ENCODE results near the gene DENND6B.

DENND6B gene

GRCh38 chr22:50305393-50305922, 21.4 kb downstream of the DENND6B start:
- DNase-seq (ENCODE audit: extremely low spot score), result no peak
- ChIA-PET POLR2A (no interaction called here), CTCF (interaction anchor here (1.1 to 6.4 kb wide), 7 partner anchors 9 to 55 kb away, joined by 3 to 66 read pairs (median 5); partner anchors contain the start of gene HDAC10)
- TF ChIP-seq, protein P1, sequence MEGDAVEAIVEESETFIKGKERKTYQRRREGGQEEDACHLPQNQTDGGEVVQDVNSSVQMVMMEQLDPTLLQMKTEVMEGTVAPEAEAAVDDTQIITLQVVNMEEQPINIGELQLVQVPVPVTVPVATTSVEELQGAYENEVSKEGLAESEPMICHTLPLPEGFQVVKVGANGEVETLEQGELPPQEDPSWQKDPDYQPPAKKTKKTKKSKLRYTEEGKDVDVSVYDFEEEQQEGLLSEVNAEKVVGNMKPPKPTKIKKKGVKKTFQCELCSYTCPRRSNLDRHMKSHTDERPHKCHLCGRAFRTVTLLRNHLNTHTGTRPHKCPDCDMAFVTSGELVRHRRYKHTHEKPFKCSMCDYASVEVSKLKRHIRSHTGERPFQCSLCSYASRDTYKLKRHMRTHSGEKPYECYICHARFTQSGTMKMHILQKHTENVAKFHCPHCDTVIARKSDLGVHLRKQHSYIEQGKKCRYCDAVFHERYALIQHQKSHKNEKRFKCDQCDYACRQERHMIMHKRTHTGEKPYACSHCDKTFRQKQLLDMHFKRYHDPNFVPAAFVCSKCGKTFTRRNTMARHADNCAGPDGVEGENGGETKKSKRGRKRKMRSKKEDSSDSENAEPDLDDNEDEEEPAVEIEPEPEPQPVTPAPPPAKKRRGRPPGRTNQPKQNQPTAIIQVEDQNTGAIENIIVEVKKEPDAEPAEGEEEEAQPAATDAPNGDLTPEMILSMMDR (IDR thresholded peaks at IDR 0.05; ENCODE audit: control extremely low read depth, extremely low read depth, low read depth, missing control alignments), result no peak

- CTCF ChIA-PET, result interaction anchor here (0.7 to 6.4 kb wide), 9 partner anchors 9 to 54 kb away, joined by 3 to 66 read pairs (median 3); partner anchors contain the start of gene HDAC10
- no peak for DNase-seq (ENCODE audit: extremely low spot score)
These were observed 22.1 kb downstream of the DENND6B start for GRCh38 chr22:50304528-50305392.

DNA sequence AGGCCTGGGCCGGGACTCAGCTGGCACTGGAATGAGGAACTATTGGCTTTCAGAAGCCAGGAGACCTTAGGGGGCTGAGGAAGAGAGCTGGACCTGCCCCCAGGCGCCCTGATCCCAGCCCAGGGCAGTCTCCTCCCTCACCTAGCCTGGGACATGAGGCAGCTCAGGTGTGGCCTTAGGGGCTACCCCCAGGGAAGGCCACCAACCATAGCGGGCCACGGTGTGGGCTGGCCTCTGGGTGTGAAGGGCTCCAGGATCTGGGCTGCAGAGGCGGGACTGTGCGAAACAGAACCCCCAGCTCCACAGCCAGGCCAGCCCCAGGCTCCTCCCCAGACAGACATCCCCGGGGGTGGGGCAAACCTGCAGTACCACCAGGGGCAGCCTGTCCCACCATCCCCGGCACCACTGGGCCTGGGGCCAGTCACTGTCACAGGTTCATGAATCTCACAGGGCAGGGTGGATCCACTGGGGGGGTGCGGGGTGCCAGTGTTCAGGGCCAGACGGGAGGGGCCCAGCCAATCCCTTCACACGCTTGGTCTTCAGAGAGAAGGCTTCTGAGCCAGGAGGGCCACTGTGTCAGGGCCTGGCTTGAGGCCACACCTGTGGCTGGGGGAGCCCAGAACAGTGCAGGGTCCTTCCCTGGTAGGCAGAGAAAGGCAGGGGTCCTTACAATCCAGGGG, 22.8 kb downstream of the DENND6B start:
- peak; percentile 60 for DNase-seq (ENCODE audit: extremely low spot score)
- POLR2A ChIA-PET, result interaction anchor here (0.6 kb wide), 2 partner anchors 161 to 223 kb away, joined by 3 to 4 read pairs; no protein-coding TSS in a partner anchor
- CTCF ChIA-PET, result interaction anchor here (0.7 to 6.4 kb wide), 8 partner anchors 10 to 38 kb away, joined by 3 to 66 read pairs (median 3); no protein-coding TSS in a partner anchor
- TF ChIP-seq, protein P1 (IDR thresholded peaks at IDR 0.05; ENCODE audit: control extremely low read depth, extremely low read depth, low read depth, missing control alignments), result no peak

More at GRCh38 chr22:50304528-50305392, 22.1 kb downstream of the DENND6B start:
- TF ChIP-seq, protein P1 (IDR thresholded peaks at IDR 0.05; ENCODE audit: control extremely low read depth, extremely low read depth, low read depth, missing control alignments), result no peak
- POLR2A ChIA-PET, result no interaction called here

- ChIA-PET CTCF (interaction anchor here (0.9 to 6.4 kb wide), 5 partner anchors 9 to 38 kb away, joined by 3 to 66 read pairs (median 4); no protein-coding TSS in a partner anchor), POLR2A (interaction anchor here (0.6 kb wide), 2 partner anchors 161 to 224 kb away, joined by 3 to 4 read pairs; no protein-coding TSS in a partner anchor)
- no peak for DNase-seq (ENCODE audit: extremely low spot score)
- TF ChIP-seq, protein P1 (IDR thresholded peaks at IDR 0.05; ENCODE audit: control extremely low read depth, extremely low read depth, low read depth, missing control alignments), result no peak
These were observed 23.3 kb downstream of the DENND6B start for GRCh38 chr22:50303515-50303847.

GRCh38 chr22:50302564-50302963, 24.2 kb downstream of the DENND6B start:
- ChIA-PET CTCF (interaction anchor here (1.2 to 6.4 kb wide), 6 partner anchors 10 to 29 kb away, joined by 3 to 66 read pairs (median 4); no protein-coding TSS in a partner anchor), POLR2A (interaction anchor here (0.6 kb wide), 1 partner anchor 27 kb away, joined by 7 read pairs; no protein-coding TSS in a partner anchor)
- no peak for DNase-seq (ENCODE audit: extremely low spot score)
- TF ChIP-seq, protein P1 (IDR thresholded peaks at IDR 0.05; ENCODE audit: control extremely low read depth, extremely low read depth, low read depth, missing control alignments), result no peak

All from GM10248 (cell line).